SK-N-SH treated with all-trans-retinoic acid at 6 μM for 48 hours (cell line): ENCODE data around the gene ATP5F1D.
"Not testable (repeated sequence)": the region's sequence is repeated elsewhere in the genome, so short reads cannot be mapped to it uniquely, and the experiment has no call there.

Experiments
- ATAC-seq: fragments of 200-7000 bp; cut with Tn5 transposase; 3 replicates; pipeline ENCODE4 v1.9.1; 2020; ENCODE audit warnings: mild to moderate bottlenecking, moderate library complexity
- BACH2 ChIP-seq: fragments of 250-450 bp; sonication (Bioruptor Pico); IDR thresholded peaks from 2 replicates; pipeline ENCODE4 v1.9.0; 2021; ENCODE audit warnings: mild to moderate bottlenecking, borderline replicate concordance
- CSDC2 ChIP-seq: fragments of 250-450 bp; sonication (Bioruptor Pico); IDR thresholded peaks from 2 replicates; pipeline ENCODE4 v1.5.0; 2020; ENCODE audit warnings: mild to moderate bottlenecking, moderate library complexity
- CSRNP3 ChIP-seq: fragments of 250-450 bp; sonication (Bioruptor Pico); IDR thresholded peaks from 2 replicates; pipeline ENCODE4 v1.5.1; 2021; ENCODE audit warnings: mild to moderate bottlenecking, moderate library complexity
- ESRRG ChIP-seq: fragments of 250-450 bp; sonication (Bioruptor Pico); IDR thresholded peaks from 2 replicates; pipeline ENCODE4 v1.6.1; 2021; ENCODE audit warnings: mild to moderate bottlenecking
- ISL1 ChIP-seq: fragments of 250-450 bp; sonication (Bioruptor Pico); IDR thresholded peaks from 2 replicates; pipeline ENCODE4 v2.1.2; 2022; ENCODE audit warnings: mild to moderate bottlenecking, moderate library complexity
- PPARA ChIP-seq: fragments of 250-450 bp; sonication (Bioruptor Pico); IDR thresholded peaks from 2 replicates; pipeline ENCODE4 v1.5.0; 2020; ENCODE audit warnings: mild to moderate bottlenecking, borderline replicate concordance
- RARB ChIP-seq: fragments of 250-450 bp; sonication (Bioruptor Pico); IDR thresholded peaks from 2 replicates; pipeline ENCODE4 v1.8.0; 2021; ENCODE audit warnings: mild to moderate bottlenecking, moderate library complexity
- ZC3H10 ChIP-seq: fragments of 250-450 bp; sonication (Bioruptor Pico); IDR thresholded peaks from 2 replicates; pipeline ENCODE4 v1.5.1; 2021; ENCODE audit warnings: mild to moderate bottlenecking, moderate library complexity
- ZFP3 ChIP-seq: fragments of 250-450 bp; sonication (Bioruptor Pico); IDR thresholded peaks from 2 replicates; pipeline ENCODE4 v1.5.0; 2020; ENCODE audit warnings: mild to moderate bottlenecking, moderate library complexity
- ZNF70 ChIP-seq: fragments of 450-650 bp; formaldehyde crosslinking; IDR thresholded peaks from 2 replicates; pipeline ENCODE4 v1.5.0; 2020; ENCODE audit warnings: mild to moderate bottlenecking, moderate library complexity
- ZNF8 ChIP-seq: fragments of 450-650 bp; formaldehyde crosslinking; IDR thresholded peaks from 2 replicates; pipeline ENCODE4 v1.5.0; 2020; ENCODE audit warnings: mild to moderate bottlenecking, moderate library complexity
- TF ChIP-seq, protein P1 (sequence below): fragments of 250-450 bp; sonication (Bioruptor Pico); IDR thresholded peaks from 2 replicates; pipeline ENCODE4 v1.8.0; 2020; ENCODE audit warnings: mild to moderate bottlenecking, moderate library complexity, borderline replicate concordance
- TF ChIP-seq, protein P2 (sequence below): fragments of 250-450 bp; sonication (Bioruptor Pico); IDR thresholded peaks from 2 replicates; pipeline ENCODE4 v1.5.0; 2020; ENCODE audit warnings: mild to moderate bottlenecking, moderate library complexity

Gene ATP5F1D

GRCh38 chr19:1241417-1242095 lies at the start of gene ATP5F1D:
Gene ATP5F1D (plus strand): TSS chr19:1241751. CDS start chr19:1241851, 100 bp downstream.
- no peak for TF ChIP-seq ISL1 (CRISPR knock-in tag)
- TF ChIP-seq ZFP3 (CRISPR knock-in tag), result peak; percentile 83; the same call in 1 of the 2 replicates
- peak; percentile 68 for ATAC-seq

DNA sequence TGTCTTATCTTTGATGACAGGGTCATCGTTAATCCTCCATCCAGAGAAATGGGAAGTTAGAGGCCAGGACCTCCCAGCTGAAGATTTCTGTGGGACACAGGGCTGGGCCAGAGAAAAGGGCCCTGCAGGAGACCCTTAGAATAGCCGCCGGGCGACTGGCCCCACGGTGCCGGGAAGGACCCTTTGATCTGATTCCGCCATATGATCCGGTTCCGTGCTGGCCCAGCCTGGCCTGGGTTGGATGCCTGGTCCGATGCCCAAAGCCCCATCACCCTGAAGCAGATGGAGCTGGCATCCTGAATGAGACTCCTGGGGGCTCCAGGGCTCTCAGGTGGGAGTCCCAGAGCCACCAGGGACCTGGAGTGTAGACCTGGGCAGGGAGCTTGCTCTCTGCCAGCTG lies 42.0 kb upstream of the ATP5F1D start:
- no peak for TF ChIP-seq ZC3H10 (CRISPR knock-in tag)
- TF ChIP-seq, protein P1, sequence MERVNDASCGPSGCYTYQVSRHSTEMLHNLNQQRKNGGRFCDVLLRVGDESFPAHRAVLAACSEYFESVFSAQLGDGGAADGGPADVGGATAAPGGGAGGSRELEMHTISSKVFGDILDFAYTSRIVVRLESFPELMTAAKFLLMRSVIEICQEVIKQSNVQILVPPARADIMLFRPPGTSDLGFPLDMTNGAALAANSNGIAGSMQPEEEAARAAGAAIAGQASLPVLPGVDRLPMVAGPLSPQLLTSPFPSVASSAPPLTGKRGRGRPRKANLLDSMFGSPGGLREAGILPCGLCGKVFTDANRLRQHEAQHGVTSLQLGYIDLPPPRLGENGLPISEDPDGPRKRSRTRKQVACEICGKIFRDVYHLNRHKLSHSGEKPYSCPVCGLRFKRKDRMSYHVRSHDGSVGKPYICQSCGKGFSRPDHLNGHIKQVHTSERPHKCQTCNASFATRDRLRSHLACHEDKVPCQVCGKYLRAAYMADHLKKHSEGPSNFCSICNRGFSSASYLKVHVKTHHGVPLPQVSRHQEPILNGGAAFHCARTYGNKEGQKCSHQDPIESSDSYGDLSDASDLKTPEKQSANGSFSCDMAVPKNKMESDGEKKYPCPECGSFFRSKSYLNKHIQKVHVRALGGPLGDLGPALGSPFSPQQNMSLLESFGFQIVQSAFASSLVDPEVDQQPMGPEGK (CRISPR knock-in tag), result no peak
- TF ChIP-seq ESRRG (CRISPR knock-in tag), result no peak
- no peak for ATAC-seq

- ATAC-seq, result not testable (repeated sequence)
These were observed 40.9 kb upstream of the ATP5F1D start for GRCh38 chr19:1200614-1201013.

- peak; percentile 95 for ATAC-seq
- TF ChIP-seq ZFP3 (CRISPR knock-in tag) (no peak), RARB (CRISPR knock-in tag) (no peak), ISL1 (CRISPR knock-in tag) (no peak), ZNF8 (CRISPR knock-in tag) (no peak), PPARA (CRISPR knock-in tag) (no peak)
- TF ChIP-seq, protein P2, sequence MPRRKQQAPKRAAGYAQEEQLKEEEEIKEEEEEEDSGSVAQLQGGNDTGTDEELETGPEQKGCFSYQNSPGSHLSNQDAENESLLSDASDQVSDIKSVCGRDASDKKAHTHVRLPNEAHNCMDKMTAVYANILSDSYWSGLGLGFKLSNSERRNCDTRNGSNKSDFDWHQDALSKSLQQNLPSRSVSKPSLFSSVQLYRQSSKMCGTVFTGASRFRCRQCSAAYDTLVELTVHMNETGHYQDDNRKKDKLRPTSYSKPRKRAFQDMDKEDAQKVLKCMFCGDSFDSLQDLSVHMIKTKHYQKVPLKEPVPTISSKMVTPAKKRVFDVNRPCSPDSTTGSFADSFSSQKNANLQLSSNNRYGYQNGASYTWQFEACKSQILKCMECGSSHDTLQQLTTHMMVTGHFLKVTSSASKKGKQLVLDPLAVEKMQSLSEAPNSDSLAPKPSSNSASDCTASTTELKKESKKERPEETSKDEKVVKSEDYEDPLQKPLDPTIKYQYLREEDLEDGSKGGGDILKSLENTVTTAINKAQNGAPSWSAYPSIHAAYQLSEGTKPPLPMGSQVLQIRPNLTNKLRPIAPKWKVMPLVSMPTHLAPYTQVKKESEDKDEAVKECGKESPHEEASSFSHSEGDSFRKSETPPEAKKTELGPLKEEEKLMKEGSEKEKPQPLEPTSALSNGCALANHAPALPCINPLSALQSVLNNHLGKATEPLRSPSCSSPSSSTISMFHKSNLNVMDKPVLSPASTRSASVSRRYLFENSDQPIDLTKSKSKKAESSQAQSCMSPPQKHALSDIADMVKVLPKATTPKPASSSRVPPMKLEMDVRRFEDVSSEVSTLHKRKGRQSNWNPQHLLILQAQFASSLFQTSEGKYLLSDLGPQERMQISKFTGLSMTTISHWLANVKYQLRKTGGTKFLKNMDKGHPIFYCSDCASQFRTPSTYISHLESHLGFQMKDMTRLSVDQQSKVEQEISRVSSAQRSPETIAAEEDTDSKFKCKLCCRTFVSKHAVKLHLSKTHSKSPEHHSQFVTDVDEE (CRISPR knock-in tag), result no peak
These were observed 36.1 kb upstream of the ATP5F1D start, which contains the start of gene STK11 for GRCh38 chr19:1205114-1206099. Gene STK11 (plus strand): TSS chr19:1205778. CDS start chr19:1206914, 1,136 bp downstream.

DNA sequence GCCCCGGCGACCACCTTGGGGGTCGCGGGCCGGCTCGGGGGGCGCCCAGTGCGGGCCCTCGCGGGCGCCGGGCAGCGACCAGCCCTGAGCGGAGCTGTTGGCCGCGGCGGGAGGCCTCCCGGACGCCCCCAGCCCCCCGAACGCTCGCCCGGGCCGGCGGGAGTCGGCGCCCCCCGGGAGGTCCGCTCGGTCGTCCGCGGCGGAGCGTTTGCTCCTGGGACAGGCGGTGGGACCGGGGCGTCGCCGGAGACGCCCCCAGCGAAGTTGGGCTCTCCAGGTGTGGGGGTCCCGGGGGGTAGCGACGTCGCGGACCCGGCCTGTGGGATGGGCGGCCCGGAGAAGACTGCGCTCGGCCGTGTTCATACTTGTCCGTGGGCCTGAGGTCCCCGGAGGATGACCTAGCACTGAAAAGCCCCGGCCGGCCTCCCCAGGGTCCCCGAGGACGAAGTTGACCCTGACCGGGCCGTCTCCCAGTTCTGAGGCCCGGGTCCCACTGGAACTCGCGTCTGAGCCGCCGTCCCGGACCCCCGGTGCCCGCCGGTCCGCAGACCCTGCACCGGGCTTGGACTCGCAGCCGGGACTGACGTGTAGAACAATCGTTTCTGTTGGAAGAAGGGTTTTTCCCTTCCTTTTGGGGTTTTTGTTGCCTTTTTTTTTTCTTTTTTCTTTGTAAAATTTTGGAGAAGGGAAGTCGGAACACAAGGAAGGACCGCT lies 35.2 kb upstream of the ATP5F1D start:
- TF ChIP-seq, protein P2 (CRISPR knock-in tag), result no peak
- no peak for TF ChIP-seq ZC3H10 (CRISPR knock-in tag)
- ATAC-seq, result no peak

DNA sequence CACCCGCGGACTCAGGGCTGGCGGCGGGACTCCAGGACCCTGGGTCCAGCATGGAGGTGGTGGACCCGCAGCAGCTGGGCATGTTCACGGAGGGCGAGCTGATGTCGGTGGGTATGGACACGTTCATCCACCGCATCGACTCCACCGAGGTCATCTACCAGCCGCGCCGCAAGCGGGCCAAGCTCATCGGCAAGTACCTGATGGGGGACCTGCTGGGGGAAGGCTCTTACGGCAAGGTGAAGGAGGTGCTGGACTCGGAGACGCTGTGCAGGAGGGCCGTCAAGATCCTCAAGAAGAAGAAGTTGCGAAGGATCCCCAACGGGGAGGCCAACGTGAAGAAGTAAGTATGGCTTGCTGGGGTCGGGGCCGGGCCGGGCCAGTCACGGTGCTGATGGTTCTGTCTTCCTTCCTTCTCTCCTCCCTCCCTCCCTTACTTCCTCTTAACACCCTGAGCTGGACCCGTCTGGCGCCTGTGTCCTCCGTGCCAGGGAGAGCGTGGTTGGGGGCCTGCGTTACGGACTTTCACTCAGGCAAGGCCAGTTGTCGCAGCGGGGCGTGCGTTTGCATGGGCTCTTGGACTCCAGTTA lies 34.6 kb upstream of the ATP5F1D start:
- TF ChIP-seq CSDC2 (CRISPR knock-in tag), result no peak
- no peak for TF ChIP-seq CSRNP3 (CRISPR knock-in tag)
- TF ChIP-seq, protein P2 (CRISPR knock-in tag), result no peak
- TF ChIP-seq ZNF8 (CRISPR knock-in tag), result no peak
- TF ChIP-seq ZNF70 (CRISPR knock-in tag), result no peak
- TF ChIP-seq BACH2, result no peak
- peak; percentile 11 for ATAC-seq

- not testable (repeated sequence) for ATAC-seq
These were observed 32.7 kb upstream of the ATP5F1D start for GRCh38 chr19:1208830-1209229.
